Activated T-cell treated with anti-CD3 and anti-CD28 coated beads, Interleukin-2, amount 50 U/mL, for 24 hours (primary cell): Measurements from ENCODE around the gene C6orf141.

Experiments
- DNase-seq: peaks from one replicate; pipeline ENCODE4 v3.0.0-alpha.2; 2020
- H3K27ac Mint-ChIP-seq: 2 replicates; pipeline ENCODE4 v1.8.0; 2020; ENCODE audit warnings: mild to moderate bottlenecking, mixed read lengths
- H3K27me3 Mint-ChIP-seq: 2 replicates; pipeline ENCODE4 v1.8.0; 2020; ENCODE audit warnings: mixed read lengths
- H3K36me3 Mint-ChIP-seq: 2 replicates; pipeline ENCODE4 v1.8.0; 2020; ENCODE audit warnings: low read depth, mixed read lengths
- H3K4me1 Mint-ChIP-seq: 2 replicates; pipeline ENCODE4 v1.8.0; 2020; ENCODE audit warnings: low read depth, mixed read lengths
- H3K4me3 Mint-ChIP-seq: 2 replicates; pipeline ENCODE4 v1.8.0; 2020; ENCODE audit warnings: mild to moderate bottlenecking, moderate library complexity, mixed read lengths
- H3K9me3 Mint-ChIP-seq: 2 replicates; pipeline ENCODE4 v1.8.0; 2020; ENCODE audit warnings: mixed read lengths

C6orf141 gene

GRCh38 chr6:49550492-49551077, at the start of gene C6orf141:
C6orf141 (plus strand) TSS chr6:49550668; CDS start chr6:49550793, 125 bp downstream.
- peaks cover 55% of the 10 kb centered on the region for H3K27me3 Mint-ChIP-seq
- H3K27ac Mint-ChIP-seq: no peak within 1 kb of the TSS
- peak within 1 kb of the TSS; percentile 69 for H3K4me3 Mint-ChIP-seq
- no peaks in the 10 kb centered on the region for H3K9me3 Mint-ChIP-seq
- peaks cover 27% of the 10 kb centered on the region for H3K4me1 Mint-ChIP-seq
- H3K36me3 Mint-ChIP-seq: no peaks in the 10 kb centered on the region
- DNase-seq: peak; percentile 48

DNA sequence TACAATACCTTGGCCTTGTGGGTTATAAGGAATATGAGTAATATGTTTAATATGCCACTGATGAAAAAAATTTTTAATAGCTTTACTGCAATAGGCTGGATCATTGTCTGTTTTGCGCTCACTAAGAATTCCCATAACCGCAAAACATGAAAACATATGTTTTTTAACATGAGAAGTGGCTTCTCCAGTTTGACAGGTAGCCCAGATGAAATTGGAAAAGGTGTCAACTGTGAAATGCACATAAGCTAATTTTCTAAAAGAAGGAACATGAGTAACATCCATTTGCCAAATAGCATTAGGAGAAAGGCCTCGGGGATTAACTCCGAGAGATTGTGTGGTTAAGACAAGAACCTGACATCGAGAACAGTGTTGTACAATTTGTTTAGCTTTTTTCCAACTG, 45.8 kb upstream of the C6orf141 start:
- H3K9me3 Mint-ChIP-seq: no peaks in the 10 kb centered on the region
- peaks cover 26% of the 10 kb centered on the region for H3K27me3 Mint-ChIP-seq
- H3K4me1 Mint-ChIP-seq: no peaks in the 10 kb centered on the region
- H3K27ac Mint-ChIP-seq: no peak overlapping the region
- no peak for DNase-seq
- no peaks in the 10 kb centered on the region for H3K36me3 Mint-ChIP-seq
- no peak overlapping the region for H3K4me3 Mint-ChIP-seq

- no peak overlapping the region for H3K27ac Mint-ChIP-seq
- no peak overlapping the region for H3K4me3 Mint-ChIP-seq
- peaks cover 26% of the 10 kb centered on the region for H3K27me3 Mint-ChIP-seq
- no peak for DNase-seq
- no peaks in the 10 kb centered on the region for H3K36me3 Mint-ChIP-seq
- no peaks in the 10 kb centered on the region for H3K9me3 Mint-ChIP-seq
- H3K4me1 Mint-ChIP-seq: no peaks in the 10 kb centered on the region
These were observed 43.8 kb upstream of the C6orf141 start for GRCh38 chr6:49506569-49507111.

DNA sequence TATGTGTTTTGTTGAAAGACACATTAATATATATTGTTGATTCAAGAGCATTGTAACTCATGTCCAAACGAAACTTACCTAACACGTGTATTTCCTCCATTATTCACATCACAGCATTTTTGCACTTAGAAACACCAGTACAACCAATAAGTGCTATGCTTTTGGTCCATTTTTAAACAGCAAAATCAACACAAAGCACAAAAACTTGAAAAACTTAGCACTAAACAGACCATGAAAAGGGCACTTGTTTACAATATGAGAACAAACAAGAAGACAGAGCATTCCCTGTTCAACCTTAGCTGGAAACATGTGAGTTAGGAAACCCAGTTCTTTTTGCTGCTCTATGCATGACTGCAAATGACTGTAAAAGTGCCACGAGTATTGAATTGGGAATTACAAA, 41.1 kb upstream of the C6orf141 start:
- Mint-ChIP-seq H3K27me3 (peaks cover 36% of the 10 kb centered on the region), H3K36me3 (no peaks in the 10 kb centered on the region), H3K4me1 (no peaks in the 10 kb centered on the region), H3K27ac (no peak overlapping the region), H3K9me3 (no peaks in the 10 kb centered on the region), H3K4me3 (no peak overlapping the region)
- no peak for DNase-seq

- H3K36me3 Mint-ChIP-seq: no peaks in the 10 kb centered on the region
- no peak overlapping the region for H3K27ac Mint-ChIP-seq
- H3K27me3 Mint-ChIP-seq: peaks cover 24% of the 10 kb centered on the region
- H3K4me1 Mint-ChIP-seq: no peaks in the 10 kb centered on the region
- H3K4me3 Mint-ChIP-seq: no peak overlapping the region
- H3K9me3 Mint-ChIP-seq: no peaks in the 10 kb centered on the region
- no peak for DNase-seq
These were observed 37.1 kb upstream of the C6orf141 start for GRCh38 chr6:49513153-49513989.

DNA sequence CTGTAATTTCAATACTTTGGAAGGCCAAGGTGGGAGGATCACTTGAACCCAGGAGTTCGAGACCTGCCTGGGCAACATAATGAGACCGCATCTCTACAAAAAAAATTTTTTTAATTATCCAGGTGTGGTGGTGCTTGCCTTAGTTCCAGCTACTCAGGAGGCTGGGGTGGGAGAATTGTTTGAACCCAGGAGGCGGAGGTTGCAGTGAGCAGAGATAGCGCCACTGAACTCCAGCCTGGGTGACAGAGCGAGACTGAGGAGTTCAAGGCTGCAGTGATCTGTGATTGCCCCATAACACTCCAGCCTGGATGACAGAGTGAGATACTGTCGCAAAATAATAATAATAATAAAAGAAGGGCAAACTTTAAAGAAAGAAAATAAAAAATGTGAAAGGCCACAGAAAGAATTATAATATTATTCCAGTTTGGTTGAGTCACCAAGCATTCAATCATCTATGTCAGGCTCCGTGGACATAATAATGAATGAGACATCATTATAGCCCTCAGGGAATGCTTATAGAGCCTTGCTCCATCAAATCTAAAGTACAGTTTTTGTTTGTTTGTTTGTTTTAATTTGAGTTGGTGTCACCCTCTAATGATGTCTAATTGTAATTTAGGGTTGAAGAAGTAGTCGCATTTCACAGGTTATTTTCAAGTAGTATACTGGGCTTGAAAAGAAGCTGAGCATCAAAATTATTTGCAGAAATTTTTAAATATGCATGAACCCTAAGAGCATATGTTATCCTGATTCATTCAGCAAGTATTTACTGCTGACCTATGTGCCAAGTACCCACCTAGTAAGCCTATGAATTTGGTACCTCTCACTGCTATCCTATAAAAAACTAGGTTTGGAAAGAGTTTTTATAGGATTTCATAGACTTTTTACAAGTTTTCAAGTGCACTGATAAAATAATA, 35.6 kb upstream of the C6orf141 start:
- peaks cover 19% of the 10 kb centered on the region for H3K27me3 Mint-ChIP-seq
- no peak overlapping the region for H3K27ac Mint-ChIP-seq
- H3K9me3 Mint-ChIP-seq: no peaks in the 10 kb centered on the region
- no peaks in the 10 kb centered on the region for H3K4me1 Mint-ChIP-seq
- DNase-seq: no peak
- H3K4me3 Mint-ChIP-seq: no peak overlapping the region
- H3K36me3 Mint-ChIP-seq: no peaks in the 10 kb centered on the region

- Mint-ChIP-seq H3K4me1 (no peaks in the 10 kb centered on the region), H3K27me3 (peaks cover 21% of the 10 kb centered on the region), H3K36me3 (no peaks in the 10 kb centered on the region), H3K4me3 (no peak overlapping the region), H3K27ac (no peak overlapping the region), H3K9me3 (no peaks in the 10 kb centered on the region)
- no peak for DNase-seq
These were observed 34.9 kb upstream of the C6orf141 start for GRCh38 chr6:49515485-49516146.

DNA sequence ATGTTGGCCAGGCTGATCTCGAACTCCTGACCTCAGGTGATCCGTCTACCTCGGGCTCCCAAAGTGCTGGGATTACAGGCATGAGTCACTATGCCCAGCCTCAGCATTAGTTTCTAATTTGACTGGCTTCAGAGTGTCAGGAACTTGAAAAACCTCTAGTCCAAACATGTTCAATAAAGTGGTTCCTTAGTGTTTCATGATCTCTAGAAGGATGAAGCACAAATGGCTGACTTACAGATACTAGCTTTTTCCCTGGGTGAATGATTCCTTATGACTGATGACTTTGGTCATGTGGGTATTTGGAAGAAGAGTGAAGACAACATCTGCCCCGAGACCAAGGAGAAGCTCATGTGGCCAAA, 34.3 kb upstream of the C6orf141 start:
- Mint-ChIP-seq H3K4me1 (no peaks in the 10 kb centered on the region), H3K27me3 (peaks cover 21% of the 10 kb centered on the region), H3K36me3 (no peaks in the 10 kb centered on the region), H3K27ac (no peak overlapping the region), H3K9me3 (no peaks in the 10 kb centered on the region), H3K4me3 (no peak overlapping the region)
- DNase-seq: no peak

GRCh38 chr6:49517919-49518318, 32.5 kb upstream of the C6orf141 start:
- H3K4me3 Mint-ChIP-seq: no peak overlapping the region
- no peaks in the 10 kb centered on the region for H3K9me3 Mint-ChIP-seq
- DNase-seq: no peak
- no peaks in the 10 kb centered on the region for H3K4me1 Mint-ChIP-seq
- H3K36me3 Mint-ChIP-seq: no peaks in the 10 kb centered on the region
- H3K27me3 Mint-ChIP-seq: peaks cover 21% of the 10 kb centered on the region
- no peak overlapping the region for H3K27ac Mint-ChIP-seq

DNA sequence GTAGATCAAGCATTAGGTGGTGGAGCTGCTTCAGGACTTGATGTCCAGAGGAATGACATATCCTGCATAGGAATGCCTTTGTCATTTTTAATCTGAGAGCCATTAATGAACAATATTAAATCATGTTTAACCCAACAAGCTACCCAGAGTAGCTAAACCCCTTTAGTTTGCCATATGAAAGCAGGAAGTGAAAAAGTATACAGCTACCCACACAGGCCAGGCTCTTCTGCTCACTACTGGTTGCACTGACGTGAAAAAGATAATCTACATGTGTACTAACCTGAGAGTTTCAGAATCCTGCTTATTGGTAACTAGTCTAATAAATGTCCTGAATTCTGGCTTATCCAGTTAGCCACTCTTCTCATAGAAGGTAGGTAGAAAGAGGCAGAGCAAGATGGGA, 30.8 kb upstream of the C6orf141 start:
- H3K27me3 Mint-ChIP-seq: peaks cover 10% of the 10 kb centered on the region
- H3K27ac Mint-ChIP-seq: no peak overlapping the region
- H3K4me3 Mint-ChIP-seq: no peak overlapping the region
- H3K9me3 Mint-ChIP-seq: no peaks in the 10 kb centered on the region
- no peaks in the 10 kb centered on the region for H3K4me1 Mint-ChIP-seq
- DNase-seq: no peak
- no peaks in the 10 kb centered on the region for H3K36me3 Mint-ChIP-seq

- no peaks in the 10 kb centered on the region for H3K9me3 Mint-ChIP-seq
- H3K4me1 Mint-ChIP-seq: no peaks in the 10 kb centered on the region
- H3K27ac Mint-ChIP-seq: no peak overlapping the region
- no peak overlapping the region for H3K4me3 Mint-ChIP-seq
- peaks cover 2% of the 10 kb centered on the region for H3K27me3 Mint-ChIP-seq
- no peaks in the 10 kb centered on the region for H3K36me3 Mint-ChIP-seq
- no peak for DNase-seq
These were observed 27.5 kb upstream of the C6orf141 start for GRCh38 chr6:49522710-49523593.

- Mint-ChIP-seq H3K4me3 (no peak overlapping the region), H3K36me3 (no peaks in the 10 kb centered on the region), H3K27me3 (peaks cover 6% of the 10 kb centered on the region)
These were observed 26.6 kb upstream of the C6orf141 start for GRCh38 chr6:49523901-49524300.

GRCh38 chr6:49524541-49524940, 25.9 kb upstream of the C6orf141 start:
- Mint-ChIP-seq H3K4me1 (no peaks in the 10 kb centered on the region), H3K27me3 (peaks cover 7% of the 10 kb centered on the region), H3K9me3 (no peaks in the 10 kb centered on the region), H3K4me3 (no peak overlapping the region), H3K27ac (no peak overlapping the region), H3K36me3 (no peaks in the 10 kb centered on the region)
- no peak for DNase-seq

More at GRCh38 chr6:49523901-49524300, 26.6 kb upstream of the C6orf141 start:
- no peak for DNase-seq
- H3K9me3 Mint-ChIP-seq: no peaks in the 10 kb centered on the region
- no peak overlapping the region for H3K27ac Mint-ChIP-seq
- no peaks in the 10 kb centered on the region for H3K4me1 Mint-ChIP-seq
